Measurements from ENCODE around the gene RPA3.
A peak's percentile ranks its signal among the peaks of the same experiment; 100 is the strongest.
"Not testable (repeated sequence)": the region's sequence is repeated elsewhere in the genome, so short reads cannot be mapped to it uniquely, and the experiment has no call there.

The RPA3 gene

GRCh38 chr7:7694542-7694941, 23.9 kb downstream of the RPA3 start:
- DNase-seq (ENCODE audit: low spot score), result no peak

GRCh38 chr7:7693881-7694280, 24.5 kb downstream of the RPA3 start:
- peak; percentile 32 for DNase-seq (ENCODE audit: low spot score)

GRCh38 chr7:7688956-7689355, 29.5 kb downstream of the RPA3 start:
- no peak for DNase-seq (ENCODE audit: low spot score)

- no peak for DNase-seq (ENCODE audit: low spot score)
These were observed 30.1 kb downstream of the RPA3 start for GRCh38 chr7:7688310-7688709.

- no peak for DNase-seq (ENCODE audit: low spot score)
These were observed 30.6 kb downstream of the RPA3 start for GRCh38 chr7:7687800-7688199.

- DNase-seq (ENCODE audit: low spot score), result no peak
These were observed 31.4 kb downstream of the RPA3 start for GRCh38 chr7:7686811-7687508.

- DNase-seq (ENCODE audit: low spot score), result no peak
These were observed 35.5 kb downstream of the RPA3 start for GRCh38 chr7:7682861-7683260.

- no peak for DNase-seq (ENCODE audit: low spot score)
These were observed 36.5 kb downstream of the RPA3 start for GRCh38 chr7:7681936-7682329.

- peak; percentile 30 for DNase-seq (ENCODE audit: low spot score)
These were observed 37.0 kb downstream of the RPA3 start for GRCh38 chr7:7681191-7681935.

GRCh38 chr7:7679640-7680039, 38.8 kb downstream of the RPA3 start:
- not testable (repeated sequence) for DNase-seq (ENCODE audit: low spot score)

- DNase-seq (ENCODE audit: low spot score), result no peak
These were observed 42.7 kb downstream of the RPA3 start for GRCh38 chr7:7675686-7676085.

- DNase-seq (ENCODE audit: low spot score), result no peak
These were observed 45.2 kb downstream of the RPA3 start for GRCh38 chr7:7673240-7673550.

GRCh38 chr7:7672545-7673239, 45.7 kb downstream of the RPA3 start:
- no peak for DNase-seq (ENCODE audit: low spot score)

- DNase-seq (ENCODE audit: low spot score), result no peak
These were observed 47.0 kb downstream of the RPA3 start for GRCh38 chr7:7671361-7671760.

- DNase-seq (ENCODE audit: low spot score), result no peak
These were observed 47.9 kb downstream of the RPA3 start for GRCh38 chr7:7670490-7670889.

GRCh38 chr7:7668706-7669105, 49.7 kb downstream of the RPA3 start:
- no peak for DNase-seq (ENCODE audit: low spot score)

GRCh38 chr7:7667187-7667586, 51.2 kb downstream of the RPA3 start:
- DNase-seq (ENCODE audit: low spot score), result no peak

- no peak for DNase-seq (ENCODE audit: low spot score)
These were observed 53.4 kb downstream of the RPA3 start for GRCh38 chr7:7665031-7665430.

GRCh38 chr7:7664291-7664690, 54.1 kb downstream of the RPA3 start:
- no peak for DNase-seq (ENCODE audit: low spot score)

- no peak for DNase-seq (ENCODE audit: low spot score)
These were observed 55.9 kb downstream of the RPA3 start for GRCh38 chr7:7662527-7662926.

GRCh38 chr7:7656459-7656858, 61.9 kb downstream of the RPA3 start:
- not testable (repeated sequence) for DNase-seq (ENCODE audit: low spot score)

GRCh38 chr7:7654964-7655715, 63.3 kb downstream of the RPA3 start:
- DNase-seq (ENCODE audit: low spot score), result no peak

Measured in AG08395 (cell line).